Activated naive CD4-positive, alpha-beta T cell treated with anti-CD3 and anti-CD28 coated beads, Interleukin-2, amount 50 U/mL, for 16 hours (primary cell): ENCODE results near the gene PACS1.

Experiments used
- DNase-seq: peaks from one replicate; pipeline ENCODE4 v3.0.0-alpha.2; 2020

Gene PACS1

GRCh38 chr11:66189031-66189745 lies 119.1 kb downstream of the PACS1 start:
- DNase-seq, result no peak

- no peak for DNase-seq
These were observed 120.7 kb downstream of the PACS1 start for GRCh38 chr11:66190786-66191185.

GRCh38 chr11:66192181-66192863 lies 122.2 kb downstream of the PACS1 start:
- DNase-seq, result no peak

- no peak for DNase-seq
These were observed 124.3 kb downstream of the PACS1 start for GRCh38 chr11:66194391-66194790.

- no peak for DNase-seq
These were observed 125.8 kb downstream of the PACS1 start for GRCh38 chr11:66195867-66196266.

- no peak for DNase-seq
These were observed 133.8 kb downstream of the PACS1 start for GRCh38 chr11:66203847-66204246.

- no peak for DNase-seq
These were observed 134.3 kb downstream of the PACS1 start for GRCh38 chr11:66204412-66204811.

GRCh38 chr11:66207816-66208215 lies 137.7 kb downstream of the PACS1 start:
- DNase-seq, result no peak

- DNase-seq, result no peak
These were observed 141.0 kb downstream of the PACS1 start for GRCh38 chr11:66211100-66211499.

- no peak for DNase-seq
These were observed 146.8 kb downstream of the PACS1 start for GRCh38 chr11:66216911-66217310.

GRCh38 chr11:66218036-66218435 lies 148.0 kb downstream of the PACS1 start:
- no peak for DNase-seq

GRCh38 chr11:66218846-66219620 lies 149.0 kb downstream of the PACS1 start:
- DNase-seq, result no peak

- DNase-seq, result no peak
These were observed 149.9 kb downstream of the PACS1 start for GRCh38 chr11:66219846-66220565.

- no peak for DNase-seq
These were observed 150.5 kb downstream of the PACS1 start for GRCh38 chr11:66220566-66220935.

GRCh38 chr11:66221012-66221411 lies 150.9 kb downstream of the PACS1 start:
- no peak for DNase-seq

GRCh38 chr11:66221726-66222236 lies 151.7 kb downstream of the PACS1 start:
- no peak for DNase-seq

- DNase-seq, result peak; percentile 91
These were observed 152.5 kb downstream of the PACS1 start for GRCh38 chr11:66222358-66223149.

- no peak for DNase-seq
These were observed 154.3 kb downstream of the PACS1 start for GRCh38 chr11:66224226-66224855.

- no peak for DNase-seq
These were observed 155.0 kb downstream of the PACS1 start for GRCh38 chr11:66225066-66225465.

- DNase-seq, result no peak
These were observed 156.0 kb downstream of the PACS1 start for GRCh38 chr11:66226101-66226500.

GRCh38 chr11:66227700-66228099 lies 157.6 kb downstream of the PACS1 start:
- DNase-seq, result no peak

GRCh38 chr11:66228521-66228920 lies 158.4 kb downstream of the PACS1 start:
- DNase-seq, result no peak
